HepG2 (cell line): Measurements from ENCODE around the gene SNX13. TPM values are rescaled to one million over a fixed set of nuclear protein-coding genes. Genes with fewer than 3 reads are reported as not detected.

Source experiments
- ATAC-seq: fragments of 200-7000 bp; cut with Tn5 transposase; 3 replicates; pipeline ENCODE4 v1.9.1; 2020; ENCODE audit warnings: mild to moderate bottlenecking, moderate library complexity
- BruUV-seq: library from RNA; stranded (reverse); fragments of 400-500 nt; replicated peaks from 2 replicates; lab custom pipeline; 2021; lab: Mats Ljungman, UMichigan
- CTCF ChIA-PET: fragments of 300-600 bp; formaldehyde crosslinking; extraction: SDS; loops from one replicate; lab custom pipeline; 2021; ENCODE audit warnings: low total read pairs, inconsistent platforms, low intra/inter-chr PET ratio; lab: Yijun Ruan, JAX
- POLR2A ChIA-PET: fragments of 350-600 bp; sonication (Branson Sonifier 250); formaldehyde crosslinking; loops from one replicate; lab custom pipeline; 2020; ENCODE audit warnings: antibody characterized with exemption, inconsistent platforms; lab: Yijun Ruan, JAX
- DNase-seq: peaks from one replicate; pipeline ENCODE4 v3.0.0-alpha.2; 2015; ENCODE audit warnings: low spot score
- FAIRE-seq: peaks from 3 replicates; lab custom pipeline; 2011; peaks lifted over from hg19 to GRCh38; lab: Jason Lieb, UNC
- H2AFZ ChIP-seq: one replicate; pipeline ENCODE4 v1.6.1; 2011; ENCODE audit warnings: low read length, inconsistent platforms
- H3K27ac ChIP-seq: fragments of 300-600 bp; 3 replicates; pipeline ENCODE4 v1.8.0; 2011; ENCODE audit warnings: mixed run types, mild to moderate bottlenecking, mixed read lengths, low read length, inconsistent platforms; ENCODE audit not compliant: insufficient read depth; ENCODE audit errors: extremely low read length
- H3K27me3 ChIP-seq, 2 experiments: fragments of 200-600 bp in 1 of 2; 2 replicates in 1 of 2; 3 replicates in 1 of 2; pipeline versions ENCODE4 v1.6.0 to v1.8.0; 2011; ENCODE audit warnings: low read length in 2 of 2, mild to moderate bottlenecking in 2 of 2, moderate library complexity in 2 of 2, inconsistent platforms in 1 of 2; ENCODE audit not compliant: insufficient read depth in 2 of 2, control insufficient read depth in 1 of 2
- H3K36me3 ChIP-seq, 2 experiments: fragments of 200-600 bp in 1 of 2; replicated peaks in 1 of 2; 2 replicates in 1 of 2; 3 replicates in 1 of 2; pipeline versions ENCODE4 v1.5.1 to v1.8.0; 2011; ENCODE audit warnings: low read length in 2 of 2, inconsistent platforms in 1 of 2; ENCODE audit not compliant: insufficient read depth in 2 of 2, control insufficient read depth in 1 of 2
- H3K4me1 ChIP-seq: 2 replicates; pipeline ENCODE4 v1.5.1; 2012; ENCODE audit warnings: low read length, inconsistent platforms; ENCODE audit not compliant: insufficient read depth
- H3K4me2 ChIP-seq: 2 replicates; pipeline ENCODE4 v1.6.0; 2011; ENCODE audit warnings: low read depth, low read length, inconsistent platforms
- H3K4me3 ChIP-seq, 3 experiments: fragments of 200-600 bp in 1 of 3; sonication (generic), shearing (Covaris generic) in 1 of 3; replicated peaks in 1 of 3; 2 replicates each; pipeline ENCODE4 v1.5.1; 2011 to 2016; ENCODE audit warnings: low read length in 3 of 3, inconsistent platforms in 2 of 3, low read depth in 2 of 3, mild to moderate bottlenecking in 2 of 3, control low read depth in 1 of 3, mixed read lengths in 1 of 3; ENCODE audit not compliant: insufficient read depth in 1 of 3
- H3K79me2 ChIP-seq: one replicate; pipeline ENCODE4 v1.6.1; 2011; ENCODE audit warnings: low read length, inconsistent platforms; ENCODE audit not compliant: insufficient read depth
- H3K9ac ChIP-seq: 2 replicates; pipeline ENCODE4 v1.6.0; 2011; ENCODE audit warnings: mild to moderate bottlenecking, low read depth, low read length, inconsistent platforms; ENCODE audit not compliant: insufficient read depth
- H3K9me3 ChIP-seq: 2 replicates; pipeline ENCODE4 v1.5.1; 2012; ENCODE audit warnings: mild to moderate bottlenecking, low read length
- H4K20me1 ChIP-seq: 2 replicates; pipeline ENCODE4 v1.6.0; 2011; ENCODE audit warnings: inconsistent platforms, mild to moderate bottlenecking, low read length, moderate library complexity; ENCODE audit not compliant: insufficient read depth
- CEBPB ChIP-seq: IDR thresholded peaks from 2 replicates; pipeline ENCODE4 v1.6.1; 2011; ENCODE audit warnings: low read depth, low read length, improper control_type of control experiment, borderline replicate concordance
- HOXA5 ChIP-seq: sonication (generic); formaldehyde crosslinking; IDR thresholded peaks from 2 replicates; pipeline ENCODE4 v1.4.0; 2020; ENCODE audit warnings: missing genetic modification reagents
- MATR3 ChIP-seq: sonication (generic); formaldehyde crosslinking; IDR thresholded peaks from 2 replicates; pipeline ENCODE4 v1.4.0; 2020; ENCODE audit warnings: missing genetic modification reagents
- MEF2D ChIP-seq: sonication (generic); formaldehyde crosslinking; IDR thresholded peaks from 2 replicates; pipeline ENCODE4 v1.5.1; 2020; ENCODE audit warnings: mild to moderate bottlenecking, missing genetic modification reagents
- MXD3 ChIP-seq: IDR thresholded peaks from 2 replicates; pipeline ENCODE4 v1.6.1; 2016; ENCODE audit warnings: mild to moderate bottlenecking, missing biosample characterization, missing genetic modification reagents
- NR3C1 ChIP-seq: sonication (generic); formaldehyde crosslinking; IDR thresholded peaks from 2 replicates; pipeline ENCODE4 v1.4.0; 2020; ENCODE audit warnings: missing genetic modification reagents
- PHF20 ChIP-seq: sonication (generic); formaldehyde crosslinking; IDR thresholded peaks from 2 replicates; pipeline ENCODE4 v1.5.0; 2020; ENCODE audit warnings: mild to moderate bottlenecking, missing genetic modification reagents
- PRDM4 ChIP-seq: sonication (generic); formaldehyde crosslinking; IDR thresholded peaks from 2 replicates; pipeline ENCODE4 v1.9.0; 2021; ENCODE audit warnings: missing genetic modification reagents, borderline replicate concordance
- REXO4 ChIP-seq: sonication (generic); formaldehyde crosslinking; IDR thresholded peaks from 2 replicates; pipeline ENCODE4 v1.8.0; 2022; ENCODE audit warnings: missing genetic modification reagents, mild to moderate bottlenecking, borderline replicate concordance
- SAFB2 ChIP-seq: sonication (generic); formaldehyde crosslinking; IDR thresholded peaks from 2 replicates; pipeline ENCODE4 v1.5.1; 2020; ENCODE audit warnings: missing genetic modification reagents, low read depth, mild to moderate bottlenecking, borderline replicate concordance
- SIN3A ChIP-seq: IDR thresholded peaks from 2 replicates; pipeline ENCODE4 v1.6.1; 2011; ENCODE audit warnings: low read depth, mild to moderate bottlenecking, control low read depth, low read length, borderline replicate concordance
- ZNF749 ChIP-seq: sonication (generic); formaldehyde crosslinking; IDR thresholded peaks from 2 replicates; pipeline ENCODE4 v1.8.0; 2022; ENCODE audit warnings: mild to moderate bottlenecking, missing genetic modification reagents, moderate library complexity, borderline replicate concordance
- ZNF83 ChIP-seq: sonication (generic); formaldehyde crosslinking; IDR thresholded peaks from 2 replicates; pipeline ENCODE4 v1.4.0; 2020; ENCODE audit warnings: missing genetic modification reagents, mild to moderate bottlenecking, borderline replicate concordance
- WGBS: methylation state at CpG from one replicate; pipeline ENCODE4 v1.1.6; 2017; ENCODE audit warnings: low lambda C conversion rate; 5-methylcytosine and 5-hydroxymethylcytosine counted together
- in situ Hi-C: cut with HindIII; loops from 2 replicates; pipeline ENCODE4 v1.10.0; 2017; ENCODE audit warnings: low pct_unique_long_range_greater_than_20kb; ENCODE audit not compliant: extremely low pct_ligation_motif_present
- intact Hi-C: fragments of 100-400 bp; cut with micrococcal nuclease; formaldehyde crosslinking; loops from one replicate; pipeline ENCODE4 v1.10.0; 2022; ENCODE audit not compliant: unreplicated experiment
- polyA plus RNA-seq, 8 experiments: library from polyadenylated mRNA; depleted of rRNA in 3 of 8; stranded (reverse) in 7 of 8; unstranded in 1 of 8; fragments of >200 nt; fragmentation: Illumina TruSeq in 4 of 8; extraction: Trizol in 4 of 8; gene quantifications; 2 replicates each; pipeline versions ENCODE4 v1.2.1 to v1.2.3, GENCODE V29; 2011 to 2016; ENCODE audit warnings: low read depth in 4 of 8, missing spikeins in 1 of 8, mixed read lengths in 1 of 8; ENCODE audit not compliant: insufficient read depth in 1 of 8
- total RNA-seq, 5 experiments: library from RNA; depleted of rRNA; stranded (reverse); fragments of >200 nt; fragmentation: Illumina TruSeq; extraction: Trizol; gene quantifications; 2 replicates each; pipeline ENCODE4 v1.2.3, GENCODE V29; 2016; ENCODE audit warnings: low read depth in 1 of 5
- TF ChIP-seq, protein P1 (sequence below): sonication (generic); formaldehyde crosslinking; IDR thresholded peaks from 2 replicates; pipeline ENCODE4 v1.4.0; 2020; ENCODE audit warnings: low read depth, mild to moderate bottlenecking, missing genetic modification reagents

Gene SNX13
- total and polyA plus RNA-seq, 2 of the 13 experiments (the other 11 are each of a cell fraction or from before 2014, with no cell fraction given): 14.3 to 32.3 TPM

DNA sequence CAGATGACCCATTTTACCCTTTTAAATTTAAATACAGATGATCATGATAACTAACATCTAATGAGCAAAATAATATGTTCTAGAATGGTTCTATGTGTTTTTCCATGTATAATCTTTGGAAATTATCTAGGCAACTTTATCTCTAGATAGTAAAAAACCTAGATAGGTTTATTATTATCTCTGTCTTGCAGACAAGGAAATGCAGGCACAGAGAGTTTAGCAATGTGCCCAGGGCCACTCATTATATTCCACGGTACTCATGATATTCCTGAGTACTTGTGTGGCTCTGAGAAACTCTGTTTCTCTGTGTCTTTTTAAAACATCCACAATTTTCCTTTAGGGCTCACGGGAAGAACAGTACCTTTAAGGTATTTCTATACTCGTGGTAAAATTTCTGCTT lies 26.4 kb upstream of the SNX13 start:
- DNase-seq: no peak
- ChIA-PET CTCF (no interaction called here), POLR2A (no interaction called here)
- no peaks in the 10 kb centered on the region for H4K20me1 ChIP-seq
- WGBS: 37% methylated on average over 3 of the region's 3 CpGs
- no peak for ATAC-seq
- H3K36me3 ChIP-seq: no peaks in the 10 kb centered on the region
- no peak for FAIRE-seq
- H3K4me1 ChIP-seq: no peaks in the 10 kb centered on the region
- no peak overlapping the region for H2AFZ ChIP-seq
- no peaks in the 10 kb centered on the region; a peak in 1 of 5 replicates for H3K27me3 ChIP-seq
- intact Hi-C loops: no loop called here
- no peak overlapping the region for H3K4me2 ChIP-seq
- no peaks in the 10 kb centered on the region for H3K9me3 ChIP-seq
- H3K4me3 ChIP-seq: no peak overlapping the region
- TF ChIP-seq MEF2D (CRISPR knock-in tag) (no peak), SAFB2 (no peak)
- TF ChIP-seq, all 625 proteins: peak for 0
- in situ Hi-C loops: no loop called here
- Histone ChIP-seq H3K27ac (no peak overlapping the region), H3K79me2 (no peaks in the 10 kb centered on the region), H3K9ac (no peak overlapping the region)
- no TSS peak for BruUV-seq

DNA sequence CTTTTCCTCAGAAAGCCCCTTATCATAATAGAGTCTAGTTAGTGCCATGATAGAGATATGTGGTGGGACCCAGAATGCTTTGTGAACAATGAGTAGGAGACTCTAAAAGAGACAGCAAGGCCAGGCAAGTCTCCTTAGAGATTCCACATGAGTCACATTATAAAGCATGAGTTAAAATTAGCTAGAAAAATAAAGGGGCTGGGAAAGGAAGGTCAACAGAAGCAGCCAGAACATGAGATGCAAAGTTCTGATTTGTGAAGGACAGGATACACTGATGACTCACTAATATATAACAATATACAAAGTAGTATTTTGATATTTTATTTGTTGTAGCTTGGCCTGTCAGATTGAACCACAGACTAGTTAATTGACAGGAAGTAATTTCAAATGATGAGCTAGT lies 25.3 kb upstream of the SNX13 start:
- Histone ChIP-seq H4K20me1 (no peaks in the 10 kb centered on the region), H3K4me1 (no peaks in the 10 kb centered on the region), H3K4me2 (no peak overlapping the region), H3K79me2 (no peaks in the 10 kb centered on the region), H3K9me3 (no peaks in the 10 kb centered on the region), H3K27me3 (no peaks in the 10 kb centered on the region; a peak in 1 of 5 replicates), H3K4me3 (no peak overlapping the region), H3K9ac (no peak overlapping the region), H3K27ac (no peak overlapping the region), H3K36me3 (no peaks in the 10 kb centered on the region), H2AFZ (no peak overlapping the region)
- POLR2A ChIA-PET: no interaction called here
- no TSS peak for BruUV-seq
- DNase-seq: no peak
- intact Hi-C loops: no loop called here
- no peak for FAIRE-seq
- in situ Hi-C loops: no loop called here
- no peak for ATAC-seq
- CTCF ChIA-PET: no interaction called here
- TF ChIP-seq CEBPB: no peak
- TF ChIP-seq NR3C1 (CRISPR knock-in tag): no peak
- TF ChIP-seq HOXA5 (CRISPR knock-in tag): no peak
- TF ChIP-seq MXD3 (CRISPR knock-in tag): no peak
- no peak for TF ChIP-seq SIN3A
- TF ChIP-seq ZNF749 (CRISPR knock-in tag): no peak
- TF ChIP-seq ZNF83 (CRISPR knock-in tag): no peak
- TF ChIP-seq PHF20 (CRISPR knock-in tag): no peak
- TF ChIP-seq REXO4: no peak
- no peak for TF ChIP-seq PRDM4
- TF ChIP-seq, protein P1, sequence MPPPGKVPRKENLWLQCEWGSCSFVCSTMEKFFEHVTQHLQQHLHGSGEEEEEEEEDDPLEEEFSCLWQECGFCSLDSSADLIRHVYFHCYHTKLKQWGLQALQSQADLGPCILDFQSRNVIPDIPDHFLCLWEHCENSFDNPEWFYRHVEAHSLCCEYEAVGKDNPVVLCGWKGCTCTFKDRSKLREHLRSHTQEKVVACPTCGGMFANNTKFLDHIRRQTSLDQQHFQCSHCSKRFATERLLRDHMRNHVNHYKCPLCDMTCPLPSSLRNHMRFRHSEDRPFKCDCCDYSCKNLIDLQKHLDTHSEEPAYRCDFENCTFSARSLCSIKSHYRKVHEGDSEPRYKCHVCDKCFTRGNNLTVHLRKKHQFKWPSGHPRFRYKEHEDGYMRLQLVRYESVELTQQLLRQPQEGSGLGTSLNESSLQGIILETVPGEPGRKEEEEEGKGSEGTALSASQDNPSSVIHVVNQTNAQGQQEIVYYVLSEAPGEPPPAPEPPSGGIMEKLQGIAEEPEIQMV: no peak
- TF ChIP-seq MATR3 (CRISPR knock-in tag): no peak
